Neural progenitor cell (in vitro differentiated cells): ENCODE data around the gene HSPB1. TPM values are rescaled to one million over a fixed set of nuclear protein-coding genes. Genes with fewer than 3 reads are reported as not detected.
"Not testable (repeated sequence)": the region's sequence is repeated elsewhere in the genome, so short reads cannot be mapped to it uniquely, and the experiment has no call there.

Experiments used
- DNase-seq: peaks from one replicate; pipeline ENCODE4 v3.0.0-alpha.2; 2016; ENCODE audit warnings: low spot score
- H2AFZ ChIP-seq: fragments of 200-600 bp; sonication (generic); replicated peaks from 2 replicates; pipeline ENCODE4 v1.6.1; 2016; ENCODE audit warnings: antibody characterized with exemption
- H3F3A ChIP-seq: fragments of 200-600 bp; sonication (generic); 2 replicates; pipeline ENCODE4 v1.6.1; 2016; ENCODE audit warnings: antibody characterized with exemption, low read depth
- H3K27ac ChIP-seq: fragments of 200-600 bp; sonication (generic); 2 replicates; pipeline ENCODE4 v1.5.1; 2016; ENCODE audit warnings: mild to moderate bottlenecking
- H3K27me3 ChIP-seq: fragments of 200-600 bp; sonication (generic); 2 replicates; pipeline ENCODE4 v1.6.1; 2016; ENCODE audit warnings: mild to moderate bottlenecking, moderate library complexity
- H3K36me3 ChIP-seq: fragments of 200-600 bp; sonication (generic); 2 replicates; pipeline ENCODE4 v1.5.1; 2016
- H3K4me1 ChIP-seq: fragments of 200-600 bp; sonication (generic); 2 replicates; pipeline ENCODE4 v1.6.1; 2016; ENCODE audit warnings: mixed run types
- H3K4me2 ChIP-seq: fragments of 200-600 bp; sonication (generic); 2 replicates; pipeline ENCODE4 v1.6.1; 2016
- H3K4me3 ChIP-seq: fragments of 200-600 bp; sonication (generic); 2 replicates; pipeline ENCODE4 v1.5.1; 2016
- H3K79me2 ChIP-seq: fragments of 200-600 bp; sonication (generic); 2 replicates; pipeline ENCODE4 v1.6.1; 2016; ENCODE audit warnings: low read depth
- H3K9ac ChIP-seq: fragments of 200-600 bp; sonication (generic); 2 replicates; pipeline ENCODE4 v1.6.1; 2016
- H3K9me3 ChIP-seq: fragments of 200-600 bp; sonication (generic); 2 replicates; pipeline ENCODE4 v1.5.1; 2016; ENCODE audit warnings: low read depth
- H4K20me1 ChIP-seq: fragments of 200-600 bp; sonication (generic); 2 replicates; pipeline ENCODE4 v1.6.1; 2016; ENCODE audit warnings: low read depth
- H3K27ac Mint-ChIP-seq: 3 replicates; pipeline ENCODE4 v1.8.0; 2021; ENCODE audit warnings: mixed read lengths
- H3K27me3 Mint-ChIP-seq: 2 replicates; pipeline ENCODE4 v1.8.0; 2022; ENCODE audit warnings: low read depth, mild to moderate bottlenecking, inconsistent platforms, moderate library complexity, mixed read lengths; ENCODE audit not compliant: insufficient read depth
- H3K36me3 Mint-ChIP-seq: 3 replicates; pipeline ENCODE4 v1.8.0; 2021; ENCODE audit warnings: mixed read lengths
- H3K4me1 Mint-ChIP-seq: 3 replicates; pipeline ENCODE4 v1.8.0; 2021; ENCODE audit warnings: mixed read lengths
- H3K4me3 Mint-ChIP-seq: 3 replicates; pipeline ENCODE4 v1.8.0; 2021; ENCODE audit warnings: mild to moderate bottlenecking, moderate library complexity, mixed read lengths
- H3K9me3 Mint-ChIP-seq: 3 replicates; pipeline ENCODE4 v1.8.0; 2020; ENCODE audit warnings: mixed read lengths
- CTCF ChIP-seq: fragments of 200-600 bp; sonication (generic); IDR thresholded peaks from 2 replicates; pipeline ENCODE4 v1.5.1; 2017; ENCODE audit warnings: antibody characterized with exemption, mild to moderate bottlenecking
- EZH2 ChIP-seq: fragments of 200-600 bp; sonication (generic); IDR thresholded peaks from 2 replicates; pipeline ENCODE4 v1.6.1; 2017; ENCODE audit warnings: antibody characterized with exemption, mild to moderate bottlenecking, moderate library complexity
- EZH2phosphoT487 ChIP-seq: fragments of 200-600 bp; sonication (generic); IDR thresholded peaks from 2 replicates; pipeline ENCODE4 v1.6.1; 2017; ENCODE audit warnings: antibody characterized with exemption
- total RNA-seq: library from RNA; depleted of rRNA; stranded (reverse); fragments of >200 nt; gene quantifications from 2 replicates; pipeline ENCODE4 v1.2.3, GENCODE V29; 2015; ENCODE audit warnings: low replicate concordance

HSPB1 gene
- total RNA-seq, 1 donor from 2014 or later: 9.7 TPM

- Mint-ChIP-seq H3K36me3 (no peaks in the 10 kb centered on the region), H3K4me3 (no peak overlapping the region)
- H2AFZ ChIP-seq: no peak overlapping the region
Measured at GRCh38 chr7:76269895-76270294, 32.6 kb upstream of the HSPB1 start.

GRCh38 chr7:76271384-76271783 is 31.1 kb upstream of the HSPB1 start:
- Histone ChIP-seq H3K27me3 (peaks cover 71% of the 10 kb centered on the region), H3F3A (peaks cover 29% of the 10 kb centered on the region), H3K4me1 (peaks cover 28% of the 10 kb centered on the region)
- not testable (repeated sequence) for H3K9me3 Mint-ChIP-seq, DNase-seq, H3K36me3 Mint-ChIP-seq, H3K79me2 ChIP-seq, H3K27ac Mint-ChIP-seq, H3K4me3 Mint-ChIP-seq, H3K9me3 ChIP-seq, H3K27ac ChIP-seq, H4K20me1 ChIP-seq, H3K4me2 ChIP-seq, H3K4me3 ChIP-seq, H2AFZ ChIP-seq, H3K9ac ChIP-seq, H3K36me3 ChIP-seq
- H3K27me3 Mint-ChIP-seq: peaks cover 31% of the 10 kb centered on the region
- H3K4me1 Mint-ChIP-seq: peaks cover 28% of the 10 kb centered on the region

More at GRCh38 chr7:76269895-76270294, 32.6 kb upstream of the HSPB1 start:
- Histone ChIP-seq H3K4me3 (no peak overlapping the region), H3K79me2 (no peaks in the 10 kb centered on the region), H3K27ac (no peak overlapping the region), H3K27me3 (peaks cover 68% of the 10 kb centered on the region), H3K9ac (no peak overlapping the region), H4K20me1 (peaks cover 3% of the 10 kb centered on the region), H3K36me3 (no peaks in the 10 kb centered on the region), H3K4me2 (no peak overlapping the region), H3K4me1 (peaks cover 28% of the 10 kb centered on the region), H3K9me3 (no peaks in the 10 kb centered on the region), H3F3A (peaks cover 35% of the 10 kb centered on the region)
- TF ChIP-seq EZH2 (no peak), EZH2phosphoT487 (no peak), CTCF (no peak)
- Mint-ChIP-seq H3K9me3 (no peaks in the 10 kb centered on the region), H3K4me1 (peaks cover 28% of the 10 kb centered on the region), H3K27ac (no peak overlapping the region), H3K27me3 (peaks cover 27% of the 10 kb centered on the region)
- peak; percentile 35 for DNase-seq

- Histone ChIP-seq H3K4me1 (peaks cover 25% of the 10 kb centered on the region), H4K20me1 (no peaks in the 10 kb centered on the region), H3K27ac (no peak overlapping the region), H3K79me2 (no peaks in the 10 kb centered on the region), H3K4me3 (no peak overlapping the region), H3F3A (peaks cover 22% of the 10 kb centered on the region), H3K9me3 (no peaks in the 10 kb centered on the region), H3K4me2 (no peak overlapping the region), H3K36me3 (no peaks in the 10 kb centered on the region), H3K27me3 (peaks cover 71% of the 10 kb centered on the region), H3K9ac (no peak overlapping the region), H2AFZ (no peak overlapping the region)
- Mint-ChIP-seq H3K4me1 (peaks cover 28% of the 10 kb centered on the region), H3K27me3 (peaks cover 26% of the 10 kb centered on the region), H3K27ac (no peak overlapping the region), H3K36me3 (no peaks in the 10 kb centered on the region), H3K9me3 (no peaks in the 10 kb centered on the region), H3K4me3 (no peak overlapping the region)
- DNase-seq: no peak
- TF ChIP-seq EZH2: no peak
- TF ChIP-seq CTCF: no peak
- no peak for TF ChIP-seq EZH2phosphoT487
Measured at GRCh38 chr7:76272142-76272541, 30.3 kb upstream of the HSPB1 start.

GRCh38 chr7:76272851-76273497 is 29.5 kb upstream of the HSPB1 start:
- no peaks in the 10 kb centered on the region for H3K9me3 ChIP-seq
- H3K4me1 ChIP-seq: peaks cover 25% of the 10 kb centered on the region
- Mint-ChIP-seq H3K4me3 (no peak overlapping the region), H3K4me1 (peaks cover 28% of the 10 kb centered on the region), H3K9me3 (no peaks in the 10 kb centered on the region), H3K27me3 (peaks cover 28% of the 10 kb centered on the region), H3K36me3 (no peaks in the 10 kb centered on the region), H3K27ac (peak overlapping the region; percentile 4)
- H3K9ac ChIP-seq: no peak overlapping the region
- no peaks in the 10 kb centered on the region for H3K79me2 ChIP-seq
- no peak overlapping the region for H3K27ac ChIP-seq
- DNase-seq: peak; percentile 32
- TF ChIP-seq CTCF: no peak
- peak; percentile 27 for TF ChIP-seq EZH2
- no peaks in the 10 kb centered on the region for H3K36me3 ChIP-seq
- no peaks in the 10 kb centered on the region for H4K20me1 ChIP-seq
- H3K4me2 ChIP-seq: peak overlapping the region; percentile 67
- H3F3A ChIP-seq: peaks cover 22% of the 10 kb centered on the region
- H3K4me3 ChIP-seq: no peak overlapping the region
- peak overlapping the region; percentile 88 for H2AFZ ChIP-seq
- H3K27me3 ChIP-seq: peaks cover 69% of the 10 kb centered on the region
